A549 (cell line): ENCODE data around the gene MAVS.

ENCODE experiments used
- BHLHE40 ChIP-seq: IDR thresholded peaks from 2 replicates; pipeline ENCODE4 v1.6.1; 2012; ENCODE audit warnings: low read depth, low read length, inconsistent platforms
- POLR2A ChIP-seq: IDR thresholded peaks from 2 replicates; pipeline ENCODE4 v1.6.1; 2012; ENCODE audit warnings: mild to moderate bottlenecking, low read length
- TF ChIP-seq, protein P1 (sequence below): fragments of 450-650 bp; IDR thresholded peaks from 2 replicates; pipeline ENCODE4 v1.6.1; 2014; ENCODE audit warnings: antibody characterized with exemption
- TF ChIP-seq, protein P2 (sequence below): fragments of >200 bp; sonication (Bioruptor Twin); formaldehyde crosslinking; IDR thresholded peaks from 3 replicates; pipeline ENCODE4 v1.5.1; 2016

DNA sequence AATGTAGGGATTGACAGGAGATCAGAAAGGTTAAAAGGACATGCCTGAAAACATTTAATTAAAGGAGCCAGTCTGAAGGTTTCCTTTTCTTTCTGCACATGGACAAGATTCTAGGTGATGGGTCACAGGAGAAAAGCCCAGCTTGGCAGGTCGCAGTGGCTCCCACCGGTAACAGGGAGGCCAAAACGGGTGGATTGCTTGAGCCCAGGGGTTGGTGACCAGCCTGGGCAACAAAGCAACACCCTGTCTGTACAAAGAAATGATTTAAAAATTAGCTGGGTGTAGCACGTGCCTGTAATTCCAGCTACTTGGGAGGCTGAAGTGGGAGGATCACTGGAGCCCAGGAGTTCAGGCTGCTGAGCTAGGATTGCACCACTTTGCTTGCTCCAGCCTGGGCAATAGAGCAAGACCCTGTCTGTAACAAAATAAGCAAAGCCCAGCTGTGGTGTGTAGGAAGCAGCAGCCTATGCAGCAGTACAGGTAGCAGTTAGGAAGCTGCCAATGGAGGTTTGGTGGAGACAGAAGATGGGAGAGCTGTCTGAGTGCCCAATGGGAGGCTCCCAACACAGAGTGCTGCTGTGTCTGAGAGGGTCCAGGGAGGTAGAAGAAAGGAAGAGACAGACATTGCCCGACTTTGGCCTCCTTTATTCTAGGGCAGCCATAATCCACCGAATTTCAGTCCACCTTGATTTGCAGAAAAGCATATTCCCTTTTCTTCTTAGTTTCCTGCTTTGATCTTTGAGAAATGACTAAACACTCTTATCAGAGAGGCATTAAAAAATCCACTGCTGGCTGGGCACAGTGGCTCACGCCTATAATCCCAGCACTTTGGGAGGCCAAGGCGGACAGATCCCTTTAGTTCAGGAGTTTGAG, 33.4 kb upstream of the MAVS start:
- TF ChIP-seq POLR2A (no peak), BHLHE40 (no peak)
- TF ChIP-seq, protein P1, sequence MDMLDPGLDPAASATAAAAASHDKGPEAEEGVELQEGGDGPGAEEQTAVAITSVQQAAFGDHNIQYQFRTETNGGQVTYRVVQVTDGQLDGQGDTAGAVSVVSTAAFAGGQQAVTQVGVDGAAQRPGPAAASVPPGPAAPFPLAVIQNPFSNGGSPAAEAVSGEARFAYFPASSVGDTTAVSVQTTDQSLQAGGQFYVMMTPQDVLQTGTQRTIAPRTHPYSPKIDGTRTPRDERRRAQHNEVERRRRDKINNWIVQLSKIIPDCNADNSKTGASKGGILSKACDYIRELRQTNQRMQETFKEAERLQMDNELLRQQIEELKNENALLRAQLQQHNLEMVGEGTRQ = no peak
- TF ChIP-seq, protein P2, sequence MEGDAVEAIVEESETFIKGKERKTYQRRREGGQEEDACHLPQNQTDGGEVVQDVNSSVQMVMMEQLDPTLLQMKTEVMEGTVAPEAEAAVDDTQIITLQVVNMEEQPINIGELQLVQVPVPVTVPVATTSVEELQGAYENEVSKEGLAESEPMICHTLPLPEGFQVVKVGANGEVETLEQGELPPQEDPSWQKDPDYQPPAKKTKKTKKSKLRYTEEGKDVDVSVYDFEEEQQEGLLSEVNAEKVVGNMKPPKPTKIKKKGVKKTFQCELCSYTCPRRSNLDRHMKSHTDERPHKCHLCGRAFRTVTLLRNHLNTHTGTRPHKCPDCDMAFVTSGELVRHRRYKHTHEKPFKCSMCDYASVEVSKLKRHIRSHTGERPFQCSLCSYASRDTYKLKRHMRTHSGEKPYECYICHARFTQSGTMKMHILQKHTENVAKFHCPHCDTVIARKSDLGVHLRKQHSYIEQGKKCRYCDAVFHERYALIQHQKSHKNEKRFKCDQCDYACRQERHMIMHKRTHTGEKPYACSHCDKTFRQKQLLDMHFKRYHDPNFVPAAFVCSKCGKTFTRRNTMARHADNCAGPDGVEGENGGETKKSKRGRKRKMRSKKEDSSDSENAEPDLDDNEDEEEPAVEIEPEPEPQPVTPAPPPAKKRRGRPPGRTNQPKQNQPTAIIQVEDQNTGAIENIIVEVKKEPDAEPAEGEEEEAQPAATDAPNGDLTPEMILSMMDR = no peak
